Testis (tissue), 3 donors: ENCODE results near the gene SORT1. TPM values are rescaled to one million over a fixed set of nuclear protein-coding genes. Genes with fewer than 3 reads are reported as not detected.
A peak's percentile ranks its signal among the peaks of the same experiment; 100 is the strongest.
"Not testable (repeated sequence)": the region's sequence is repeated elsewhere in the genome, so short reads cannot be mapped to it uniquely, and the experiment has no call there.

Source experiments
- DNase-seq: peaks from one replicate; pipeline ENCODE4 v3.0.0-alpha.2; 2019
- H3K27ac ChIP-seq, 2 donors: fragments of 200-600 bp; sonication (generic); one replicate each; pipeline ENCODE4 v1.5.1; 2019
- H3K27me3 ChIP-seq: fragments of 200-600 bp; sonication (generic); one replicate; pipeline ENCODE4 v1.5.1; 2019
- H3K36me3 ChIP-seq: fragments of 200-600 bp; sonication (generic); one replicate; pipeline ENCODE4 v1.5.1; 2017; ENCODE audit warnings: low read depth; ENCODE audit errors: missing control alignments
- H3K4me1 ChIP-seq: fragments of 200-600 bp; sonication (generic); one replicate; pipeline ENCODE4 v1.5.1; 2019
- H3K4me3 ChIP-seq, 2 donors: fragments of 200-600 bp; sonication (generic); one replicate each; pipeline ENCODE4 v1.5.1; 2017 to 2019
- H3K9me3 ChIP-seq: fragments of 200-600 bp; sonication (generic); one replicate; pipeline ENCODE4 v1.5.1; 2017
- POLR2A ChIP-seq: fragments of 450-650 bp; IDR thresholded peaks from one replicate; pipeline ENCODE4 v1.6.1; 2017; ENCODE audit warnings: antibody characterized with exemption, mild to moderate bottlenecking, moderate library complexity
- WGBS, 2 donors: methylation state at CpG; one replicate each; pipeline ENCODE4 v1.1.5; 2018; 5-methylcytosine and 5-hydroxymethylcytosine counted together
- intact Hi-C: fragments of 100-400 bp; cut with DNase I; formaldehyde crosslinking; loops from one replicate; pipeline ENCODE4 v1.15.1; 2023; ENCODE audit warnings: low total_unique reads
- polyA plus RNA-seq: library from polyadenylated mRNA; stranded (reverse); fragments of 350-450 nt; fragmentation: Illumina TruSeq; extraction: RNeasy Lipid Tissue Mini Kit (QIAGEN cat#74804); gene quantifications from one replicate; pipeline ENCODE4 v1.2.3, GENCODE V29; 2014; ENCODE audit warnings: low read depth, low replicate concordance; ENCODE audit not compliant: insufficient read depth
- total RNA-seq, 2 donors: library from RNA; depleted of rRNA; stranded (reverse); fragments of >200 nt; gene quantifications; one replicate each; pipeline ENCODE4 v1.2.3, GENCODE V29; 2016
- TF ChIP-seq, protein P1 (sequence below), 3 experiments: fragments of 450-650 bp in 2 of 3; fragments of 200-600 bp in 1 of 3; sonication (generic) in 1 of 3; IDR thresholded peaks; one replicate each; pipeline ENCODE4 v1.5.1; 2016 to 2019; ENCODE audit warnings: antibody characterized with exemption in 3 of 3, mild to moderate bottlenecking in 2 of 3, moderate library complexity in 1 of 3

Gene SORT1
- total and polyA plus RNA-seq, 3 donors from 2014 or later = 110 to 212 (median 174) TPM

DNA sequence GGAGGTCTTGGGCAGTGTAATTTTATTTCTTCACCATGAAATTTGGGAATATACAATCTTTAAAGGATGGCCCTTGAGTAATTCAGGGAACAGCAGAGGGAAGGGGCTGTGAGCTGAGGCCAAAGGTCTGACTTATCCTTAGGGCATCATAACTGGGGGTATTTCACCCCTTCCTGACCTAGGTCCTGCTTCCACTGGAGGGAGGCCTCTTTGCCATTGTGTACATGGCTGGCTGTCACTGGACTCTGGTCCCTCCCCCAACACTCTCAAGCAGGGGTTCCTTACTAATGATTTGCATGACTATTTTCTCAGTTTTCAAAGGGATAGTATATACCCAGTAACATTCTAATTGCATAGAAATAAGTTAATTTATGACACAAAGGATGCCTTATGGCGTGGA, 107.6 kb downstream of the SORT1 start:
- H3K4me1 ChIP-seq = no peaks in the 10 kb centered on the region
- intact Hi-C loops = loop anchor here (5.0 kb wide), 1 partner anchor 1753 kb away; no protein-coding TSS in a partner anchor
- 93 to 100% methylated on average over 1 of the region's 1 CpG for WGBS, 2 donors
- H3K27me3 ChIP-seq = no peaks in the 10 kb centered on the region
- no peak overlapping the region for H3K27ac ChIP-seq
- H3K4me3 ChIP-seq = no peak overlapping the region
- H3K9me3 ChIP-seq = no peaks in the 10 kb centered on the region
- no peaks in the 10 kb centered on the region for H3K36me3 ChIP-seq
- TF ChIP-seq POLR2A = no peak
- TF ChIP-seq, protein P1, sequence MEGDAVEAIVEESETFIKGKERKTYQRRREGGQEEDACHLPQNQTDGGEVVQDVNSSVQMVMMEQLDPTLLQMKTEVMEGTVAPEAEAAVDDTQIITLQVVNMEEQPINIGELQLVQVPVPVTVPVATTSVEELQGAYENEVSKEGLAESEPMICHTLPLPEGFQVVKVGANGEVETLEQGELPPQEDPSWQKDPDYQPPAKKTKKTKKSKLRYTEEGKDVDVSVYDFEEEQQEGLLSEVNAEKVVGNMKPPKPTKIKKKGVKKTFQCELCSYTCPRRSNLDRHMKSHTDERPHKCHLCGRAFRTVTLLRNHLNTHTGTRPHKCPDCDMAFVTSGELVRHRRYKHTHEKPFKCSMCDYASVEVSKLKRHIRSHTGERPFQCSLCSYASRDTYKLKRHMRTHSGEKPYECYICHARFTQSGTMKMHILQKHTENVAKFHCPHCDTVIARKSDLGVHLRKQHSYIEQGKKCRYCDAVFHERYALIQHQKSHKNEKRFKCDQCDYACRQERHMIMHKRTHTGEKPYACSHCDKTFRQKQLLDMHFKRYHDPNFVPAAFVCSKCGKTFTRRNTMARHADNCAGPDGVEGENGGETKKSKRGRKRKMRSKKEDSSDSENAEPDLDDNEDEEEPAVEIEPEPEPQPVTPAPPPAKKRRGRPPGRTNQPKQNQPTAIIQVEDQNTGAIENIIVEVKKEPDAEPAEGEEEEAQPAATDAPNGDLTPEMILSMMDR (IDR thresholded peaks at IDR 0.05) = no peak
- no peak for DNase-seq

DNA sequence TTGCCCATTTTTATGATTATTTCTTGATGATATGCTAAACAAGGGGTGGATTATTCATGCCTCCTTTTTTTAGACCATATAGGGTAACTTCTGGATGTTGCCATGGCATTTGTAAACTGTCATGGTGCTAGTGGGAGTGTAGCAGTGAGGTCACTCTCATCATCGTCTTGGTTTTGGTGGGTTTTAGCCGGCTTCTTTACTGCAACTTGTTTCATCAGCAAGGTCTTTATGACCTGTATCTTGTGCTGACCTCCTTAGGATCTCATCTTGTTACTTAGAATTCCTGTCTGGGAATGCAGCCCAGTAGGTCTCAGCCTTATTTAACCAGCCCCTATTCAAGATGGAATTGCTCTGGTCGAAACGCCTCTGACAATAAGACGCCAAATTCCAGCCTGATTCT, 111.0 kb downstream of the SORT1 start:
- H3K9me3 ChIP-seq, H3K27me3 ChIP-seq, H3K36me3 ChIP-seq, intact Hi-C loops, DNase-seq, H3K4me3 ChIP-seq, H3K27ac ChIP-seq: not testable (repeated sequence)
- peaks cover 12% of the 10 kb centered on the region for H3K4me1 ChIP-seq
- 59 to 68% methylated on average over 5 of the region's 5 CpGs for WGBS, 2 donors

DNA sequence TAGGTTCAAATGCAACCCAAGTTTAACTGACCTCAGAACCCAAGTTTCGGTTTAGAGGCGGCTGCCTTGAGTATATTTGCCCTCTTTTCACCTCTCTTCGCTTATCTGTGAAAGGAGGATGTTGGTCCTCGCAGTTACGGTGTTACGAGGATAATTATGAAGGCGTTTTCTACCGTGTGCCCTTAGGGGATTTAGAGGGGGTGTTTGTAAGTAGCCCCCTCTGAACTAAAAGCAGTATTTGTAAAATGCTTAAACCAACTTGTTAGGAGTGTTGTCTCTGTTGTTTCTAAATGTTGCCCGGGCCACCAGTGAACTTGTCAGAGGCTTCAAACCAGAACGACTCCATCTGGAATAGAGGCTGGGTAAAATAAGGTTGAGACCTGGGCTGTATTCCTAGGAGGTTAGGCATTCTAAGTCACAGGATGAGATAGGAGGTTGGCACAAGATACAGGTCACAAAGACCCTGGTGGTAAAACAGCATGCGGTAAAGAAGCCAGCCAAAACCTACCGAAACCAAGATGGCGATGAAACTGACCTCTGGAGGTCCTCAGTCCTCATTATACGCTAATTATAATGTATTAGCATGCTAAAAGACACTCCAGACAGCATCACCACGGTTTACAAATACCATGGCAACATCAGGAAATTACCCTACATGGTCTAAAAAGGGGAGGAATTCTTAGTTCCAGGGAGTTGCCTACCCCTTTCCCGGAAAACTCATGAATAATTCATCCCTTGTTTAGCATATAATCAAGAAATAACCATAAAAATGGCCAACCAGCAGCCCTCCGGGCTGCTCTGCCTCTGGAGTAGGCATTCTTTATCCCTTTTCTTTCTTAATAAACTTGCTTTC, 113.7 kb downstream of the SORT1 start:
- DNase-seq = no peak
- Histone ChIP-seq H3K9me3 (no peaks in the 10 kb centered on the region), H3K27me3 (no peaks in the 10 kb centered on the region), H3K27ac (peak overlapping the region; percentile 73 to 82), H3K36me3 (no peaks in the 10 kb centered on the region), H3K4me1 (peaks cover 38% of the 10 kb centered on the region), H3K4me3 (peak overlapping the region; percentile 59 to 84)
- intact Hi-C loops = loop anchor here (5.0 kb wide), 1 partner anchor 113 kb away; the partner anchor contains the start of gene SORT1
- TF ChIP-seq POLR2A = no peak
- TF ChIP-seq, protein P1 (IDR thresholded peaks at IDR 0.05) = no peak
- 31 to 32% methylated on average over 17 of the region's 17 CpGs for WGBS, 2 donors

DNA sequence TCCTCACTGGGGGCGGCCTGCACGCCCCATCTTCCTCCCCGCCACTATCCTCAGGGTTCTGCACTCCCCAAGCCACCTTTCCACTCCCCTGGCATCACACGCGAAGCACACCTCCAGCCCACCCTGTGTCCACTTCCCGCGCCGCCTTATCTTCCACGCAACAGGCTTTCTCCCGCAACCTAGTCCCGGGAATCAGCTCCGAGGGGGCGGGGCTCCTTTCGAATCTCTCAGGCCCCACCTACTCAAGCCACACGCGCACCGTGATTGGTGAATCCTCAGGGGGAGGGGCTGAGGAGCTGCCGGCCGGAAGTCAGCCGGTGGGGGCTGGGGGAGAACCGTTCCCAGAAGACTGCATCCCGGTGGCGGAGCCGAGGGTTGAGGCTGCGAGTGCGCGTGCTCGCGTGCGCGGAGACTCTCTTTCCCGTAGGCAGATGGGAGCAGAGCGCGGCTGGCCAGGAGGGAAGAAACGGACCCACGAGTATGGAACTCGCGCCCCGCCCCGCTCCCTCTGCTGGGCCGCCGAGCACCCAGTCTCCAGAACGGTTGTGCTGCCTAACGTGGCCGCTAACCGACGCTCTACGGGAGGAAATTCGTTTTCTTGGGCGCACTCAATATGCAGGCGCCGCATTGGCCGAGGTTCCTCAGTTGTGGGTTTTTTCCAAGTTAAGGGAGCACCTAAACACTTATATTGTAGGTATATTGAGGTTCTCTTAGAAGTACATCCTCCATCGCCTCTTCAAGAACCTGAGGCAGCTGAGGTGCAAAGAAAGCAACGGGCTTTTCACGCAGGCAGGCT, 114.6 kb downstream of the SORT1 start, which contains the start of gene PSRC1:
Gene PSRC1 (minus strand): TSS at position 194 of the 796 bp plus-strand sequence.
- Histone ChIP-seq H3K27ac (peak within 1 kb of the TSS; percentile 73 to 82), H3K9me3 (no peaks in the 10 kb centered on the region), H3K4me1 (peaks cover 46% of the 10 kb centered on the region), H3K36me3 (no peaks in the 10 kb centered on the region), H3K4me3 (peak within 1 kb of the TSS; percentile 59 to 84), H3K27me3 (no peaks in the 10 kb centered on the region)
- 1% methylated on average over 15 to 56 of the region's 56 CpGs for WGBS, 2 donors
- peak; percentile 99 for DNase-seq
- intact Hi-C loops = loop anchor here (5.0 kb wide), 1 partner anchor 114 kb away; the partner anchor contains the start of gene SORT1
- peak; percentile 71 for TF ChIP-seq POLR2A
- TF ChIP-seq, protein P1 (IDR thresholded peaks at IDR 0.05) = peak; percentile 2 to 53 (median 26)

DNA sequence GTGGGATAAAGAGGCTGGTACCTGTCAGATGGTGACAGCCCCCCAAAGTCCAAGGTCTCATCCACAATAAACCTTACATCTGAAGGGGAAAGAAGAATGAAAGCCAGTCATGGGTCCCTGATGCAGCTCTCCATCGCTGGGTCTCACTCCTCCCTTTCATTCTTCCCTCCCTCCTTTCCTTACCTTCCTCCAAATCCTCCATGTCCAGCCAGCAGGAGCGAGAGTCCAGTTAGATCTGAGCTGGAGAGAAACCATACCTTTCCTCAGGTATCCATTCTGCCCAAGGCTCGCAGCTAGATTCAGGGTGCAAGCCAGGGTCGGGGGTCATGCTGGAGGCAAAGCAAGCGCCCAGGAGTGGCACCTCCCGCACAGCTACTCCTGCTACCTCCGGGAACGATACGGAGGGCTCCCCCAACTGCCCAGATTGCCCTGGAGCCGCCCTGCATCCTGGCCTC, 115.2 kb downstream of the SORT1 start:
- peak overlapping the region; percentile 59 to 84 for H3K4me3 ChIP-seq
- peaks cover 46% of the 10 kb centered on the region for H3K4me1 ChIP-seq
- TF ChIP-seq, protein P1 (IDR thresholded peaks at IDR 0.05) = no peak
- no peak for TF ChIP-seq POLR2A
- intact Hi-C loops = loop anchor here (5.0 kb wide), 1 partner anchor 115 kb away; the partner anchor contains the start of gene SORT1
- no peaks in the 10 kb centered on the region for H3K27me3 ChIP-seq
- no peaks in the 10 kb centered on the region for H3K9me3 ChIP-seq
- 3 to 6% methylated on average over 10 of the region's 10 CpGs for WGBS, 2 donors
- H3K36me3 ChIP-seq = no peaks in the 10 kb centered on the region
- DNase-seq = no peak
- peak overlapping the region; percentile 73 to 82 for H3K27ac ChIP-seq
